Nephron (organoid): ENCODE data around the gene PPP2R5E.

Source experiments
- H3K27ac Mint-ChIP-seq, 3 experiments: 2 replicates each; pipeline ENCODE4 v1.8.0; 2020; ENCODE audit warnings: mixed read lengths in 3 of 3, mild to moderate bottlenecking in 2 of 3, moderate library complexity in 1 of 3
- H3K27me3 Mint-ChIP-seq: 2 replicates; pipeline ENCODE4 v1.8.0; 2021; ENCODE audit warnings: low read depth, mild to moderate bottlenecking, moderate library complexity, mixed read lengths
- H3K36me3 Mint-ChIP-seq: 2 replicates; pipeline ENCODE4 v1.8.0; 2020; ENCODE audit warnings: low read depth, mixed read lengths
- H3K4me1 Mint-ChIP-seq: 2 replicates; pipeline ENCODE4 v1.8.0; 2020; ENCODE audit warnings: mixed read lengths
- H3K4me3 Mint-ChIP-seq, 3 experiments: 2 replicates each; pipeline ENCODE4 v1.8.0; 2020; ENCODE audit warnings: mild to moderate bottlenecking in 3 of 3, mixed read lengths in 3 of 3, moderate library complexity in 2 of 3
- H3K9me3 Mint-ChIP-seq: 2 replicates; pipeline ENCODE4 v1.8.0; 2020; ENCODE audit warnings: mixed read lengths
- TF ChIP-seq, protein P1 (sequence below), 3 experiments: fragments of 200-600 bp; sonication (generic); IDR thresholded peaks; one replicate each; pipeline ENCODE4 v1.5.0; 2021; ENCODE audit warnings: antibody characterized with exemption in 3 of 3; ENCODE audit not compliant: unreplicated experiment in 3 of 3

The PPP2R5E gene

DNA sequence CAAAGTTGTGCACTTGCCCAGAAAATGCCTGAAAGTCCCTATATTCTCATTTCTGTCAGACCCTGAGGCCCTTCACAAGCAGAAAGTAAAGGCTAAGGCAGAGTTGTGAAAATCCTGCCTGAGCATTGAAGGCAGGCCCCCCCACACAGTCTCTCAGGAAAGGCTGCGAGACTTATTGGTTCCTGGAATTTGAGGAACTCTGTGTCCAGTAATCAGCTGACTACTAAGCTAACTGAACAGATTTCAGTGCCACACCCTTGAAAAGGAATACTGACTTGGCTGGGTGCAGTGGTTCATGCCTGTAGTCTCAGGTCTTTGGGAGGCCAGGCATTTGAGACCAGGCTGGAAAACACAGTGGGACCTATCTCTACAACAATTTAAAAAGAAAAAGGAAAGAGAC, 21.1 kb upstream of the PPP2R5E start:
- H3K4me3 Mint-ChIP-seq: no peak overlapping the region
- no peaks in the 10 kb centered on the region for H3K36me3 Mint-ChIP-seq
- H3K4me1 Mint-ChIP-seq: no peaks in the 10 kb centered on the region
- no peaks in the 10 kb centered on the region for H3K9me3 Mint-ChIP-seq
- TF ChIP-seq, protein P1, sequence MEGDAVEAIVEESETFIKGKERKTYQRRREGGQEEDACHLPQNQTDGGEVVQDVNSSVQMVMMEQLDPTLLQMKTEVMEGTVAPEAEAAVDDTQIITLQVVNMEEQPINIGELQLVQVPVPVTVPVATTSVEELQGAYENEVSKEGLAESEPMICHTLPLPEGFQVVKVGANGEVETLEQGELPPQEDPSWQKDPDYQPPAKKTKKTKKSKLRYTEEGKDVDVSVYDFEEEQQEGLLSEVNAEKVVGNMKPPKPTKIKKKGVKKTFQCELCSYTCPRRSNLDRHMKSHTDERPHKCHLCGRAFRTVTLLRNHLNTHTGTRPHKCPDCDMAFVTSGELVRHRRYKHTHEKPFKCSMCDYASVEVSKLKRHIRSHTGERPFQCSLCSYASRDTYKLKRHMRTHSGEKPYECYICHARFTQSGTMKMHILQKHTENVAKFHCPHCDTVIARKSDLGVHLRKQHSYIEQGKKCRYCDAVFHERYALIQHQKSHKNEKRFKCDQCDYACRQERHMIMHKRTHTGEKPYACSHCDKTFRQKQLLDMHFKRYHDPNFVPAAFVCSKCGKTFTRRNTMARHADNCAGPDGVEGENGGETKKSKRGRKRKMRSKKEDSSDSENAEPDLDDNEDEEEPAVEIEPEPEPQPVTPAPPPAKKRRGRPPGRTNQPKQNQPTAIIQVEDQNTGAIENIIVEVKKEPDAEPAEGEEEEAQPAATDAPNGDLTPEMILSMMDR (IDR thresholded peaks at IDR 0.05; ENCODE audit: unreplicated experiment in 3 of 3): no peak
- no peak overlapping the region for H3K27ac Mint-ChIP-seq
- peaks cover 3% of the 10 kb centered on the region for H3K27me3 Mint-ChIP-seq

DNA sequence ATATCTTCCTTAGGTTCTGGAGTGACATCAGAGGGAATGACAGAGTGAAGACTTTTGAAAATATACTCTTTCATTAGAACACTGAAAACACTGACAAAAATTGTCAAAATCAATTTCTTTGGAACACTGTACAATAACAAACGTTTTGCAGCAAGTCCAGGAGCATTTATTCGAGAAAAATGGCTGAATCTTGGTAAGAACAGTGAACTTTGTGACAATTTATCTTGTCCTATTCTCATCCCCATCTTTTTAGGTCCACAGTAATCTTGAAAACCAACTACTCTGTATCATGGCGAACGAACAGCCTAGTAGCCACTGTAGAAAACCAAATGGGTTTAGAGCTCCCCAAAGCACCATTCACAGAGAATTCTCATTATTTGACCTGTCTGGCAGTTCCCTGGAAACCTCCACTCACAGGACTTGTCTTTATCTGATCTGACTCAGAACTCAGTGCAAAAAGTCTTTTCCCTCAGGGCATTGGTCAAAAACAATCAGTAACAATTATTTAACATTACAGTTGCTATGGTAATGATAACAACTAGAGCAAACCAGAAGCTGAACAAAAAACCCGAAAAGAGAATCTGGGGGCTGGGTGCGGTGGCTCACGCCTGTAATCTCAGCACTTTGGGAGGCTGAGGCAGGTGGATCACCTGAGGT, 20.3 kb upstream of the PPP2R5E start:
- H3K9me3 Mint-ChIP-seq: no peaks in the 10 kb centered on the region
- H3K27me3 Mint-ChIP-seq: peaks cover 3% of the 10 kb centered on the region
- TF ChIP-seq, protein P1 (IDR thresholded peaks at IDR 0.05; ENCODE audit: unreplicated experiment in 3 of 3): no peak
- no peaks in the 10 kb centered on the region for H3K36me3 Mint-ChIP-seq
- no peak overlapping the region for H3K27ac Mint-ChIP-seq
- no peaks in the 10 kb centered on the region for H3K4me1 Mint-ChIP-seq
- no peak overlapping the region for H3K4me3 Mint-ChIP-seq

DNA sequence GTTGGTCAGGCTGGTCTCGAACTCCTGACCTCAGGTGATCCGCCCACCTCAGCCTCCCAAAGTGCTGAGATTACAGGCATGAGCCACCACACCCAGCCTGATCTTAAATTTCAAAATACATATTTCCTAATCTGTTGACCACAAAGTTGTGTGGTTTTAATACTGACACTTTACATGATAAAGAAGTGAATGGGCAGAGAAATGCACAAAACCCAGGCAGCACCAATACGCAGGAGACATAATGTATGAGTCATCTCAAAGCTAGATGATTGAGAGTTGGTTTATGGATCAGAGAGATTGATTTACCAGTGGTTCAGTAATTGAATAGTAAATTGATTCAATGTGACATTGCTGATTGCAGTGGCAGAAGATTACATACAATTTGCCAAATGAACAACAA, 19.2 kb upstream of the PPP2R5E start:
- no peak overlapping the region for H3K4me3 Mint-ChIP-seq

DNA sequence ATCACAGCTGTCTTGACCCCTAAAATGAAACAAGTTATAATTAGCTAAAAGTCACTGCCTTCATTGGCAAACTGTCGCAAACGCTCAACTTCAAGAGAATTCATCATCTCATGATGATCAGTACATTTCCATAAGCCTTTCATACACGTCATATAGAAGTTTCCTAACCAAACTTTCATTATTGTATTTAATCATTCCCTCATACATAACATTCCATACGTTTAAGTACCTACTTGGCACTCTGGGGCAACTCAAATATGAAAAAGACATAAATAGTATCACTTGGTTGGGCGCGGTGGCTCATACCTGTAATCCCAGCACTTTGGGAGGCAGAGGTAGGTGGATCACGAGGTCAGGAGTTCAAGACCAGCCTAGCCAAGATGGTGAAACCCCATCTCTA, 12.4 kb upstream of the PPP2R5E start:
- no peaks in the 10 kb centered on the region for H3K36me3 Mint-ChIP-seq
- H3K9me3 Mint-ChIP-seq: no peaks in the 10 kb centered on the region
- TF ChIP-seq, protein P1 (IDR thresholded peaks at IDR 0.05; ENCODE audit: unreplicated experiment in 3 of 3): no peak
- no peak overlapping the region for H3K27ac Mint-ChIP-seq
- no peaks in the 10 kb centered on the region for H3K27me3 Mint-ChIP-seq
- H3K4me1 Mint-ChIP-seq: no peaks in the 10 kb centered on the region
- H3K4me3 Mint-ChIP-seq: no peak overlapping the region

More for the DNA sequence above, 19.2 kb upstream of the PPP2R5E start:
- H3K27me3 Mint-ChIP-seq: peaks cover 3% of the 10 kb centered on the region
- no peak overlapping the region for H3K27ac Mint-ChIP-seq
- no peaks in the 10 kb centered on the region for H3K36me3 Mint-ChIP-seq
- no peaks in the 10 kb centered on the region for H3K9me3 Mint-ChIP-seq
- TF ChIP-seq, protein P1 (IDR thresholded peaks at IDR 0.05; ENCODE audit: unreplicated experiment in 3 of 3): no peak
- H3K4me1 Mint-ChIP-seq: no peaks in the 10 kb centered on the region

DNA sequence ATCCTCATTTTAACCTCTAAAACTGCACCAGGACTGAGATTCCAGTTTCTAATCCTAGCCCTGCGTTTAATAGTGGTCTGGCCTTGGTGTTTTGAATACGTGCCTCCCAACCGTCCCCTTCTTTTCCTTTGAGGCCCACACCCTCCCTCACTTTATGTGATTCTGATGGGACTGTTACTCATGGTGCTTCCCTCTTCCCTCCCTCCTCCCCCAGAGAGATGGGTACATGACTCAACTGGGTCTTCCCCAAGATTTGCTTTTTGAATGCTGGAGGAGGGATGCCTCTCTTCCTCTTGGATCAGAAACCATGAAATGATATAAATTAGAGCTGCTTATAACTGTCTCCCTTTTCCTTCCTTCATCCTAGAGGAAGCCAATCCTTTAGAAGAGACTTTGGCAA, 8.2 kb upstream of the PPP2R5E start:
- Mint-ChIP-seq H3K36me3 (no peaks in the 10 kb centered on the region), H3K9me3 (no peaks in the 10 kb centered on the region), H3K27ac (no peak overlapping the region)

More for the DNA sequence above, 8.2 kb upstream of the PPP2R5E start:
- no peaks in the 10 kb centered on the region for H3K4me1 Mint-ChIP-seq
- TF ChIP-seq, protein P1 (IDR thresholded peaks at IDR 0.05; ENCODE audit: unreplicated experiment in 3 of 3): no peak
- no peak overlapping the region for H3K4me3 Mint-ChIP-seq
- H3K27me3 Mint-ChIP-seq: no peaks in the 10 kb centered on the region
